NCI-H748 (cell line): ENCODE measurements around the gene TASP1.
"Not testable (repeated sequence)": the region's sequence is repeated elsewhere in the genome, so short reads cannot be mapped to it uniquely, and the experiment has no call there.

Experiments used
- DNase-seq: peaks from one replicate; lab custom pipeline; 2025; ENCODE audit not compliant: unreplicated experiment; lab: John Stamatoyannopoulos, UW

The TASP1 gene

DNA sequence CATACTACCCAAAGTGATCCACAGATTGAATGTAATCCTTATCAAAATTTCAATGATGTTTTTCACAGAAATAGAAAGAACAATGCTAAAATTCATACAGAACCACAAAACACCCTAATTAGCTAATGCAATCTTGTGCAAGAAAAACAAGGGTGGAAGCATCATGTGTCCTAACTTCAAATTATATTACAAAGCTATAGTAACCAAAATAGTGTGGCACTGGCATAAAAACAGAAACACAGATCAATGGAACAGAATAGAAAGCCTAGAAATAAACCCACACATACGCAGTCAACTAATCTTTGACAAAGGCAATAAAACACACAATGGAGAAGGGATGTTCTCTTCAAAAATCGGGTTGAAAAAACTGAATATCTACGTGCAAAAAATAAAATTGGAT lies 131.1 kb downstream of the TASP1 start:
- DNase-seq = no peak

DNA sequence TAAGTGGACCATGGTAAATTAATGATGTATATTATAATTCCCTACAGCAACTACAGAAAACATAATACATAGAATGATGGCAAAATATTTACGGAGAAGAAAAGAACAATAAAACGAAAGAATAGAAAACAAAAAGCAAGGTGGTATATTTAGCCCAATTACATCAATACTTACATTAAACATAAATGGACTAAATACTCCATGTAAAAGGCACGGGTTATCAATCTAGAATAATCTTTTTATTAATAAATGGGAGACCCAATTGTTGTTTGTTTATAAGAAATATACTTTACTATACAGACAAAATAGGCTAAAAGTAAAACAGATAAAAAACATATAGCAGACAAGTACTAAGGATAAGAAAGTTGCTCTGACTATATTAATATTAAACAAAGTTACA lies 137.2 kb downstream of the TASP1 start:
- DNase-seq = no peak

DNA sequence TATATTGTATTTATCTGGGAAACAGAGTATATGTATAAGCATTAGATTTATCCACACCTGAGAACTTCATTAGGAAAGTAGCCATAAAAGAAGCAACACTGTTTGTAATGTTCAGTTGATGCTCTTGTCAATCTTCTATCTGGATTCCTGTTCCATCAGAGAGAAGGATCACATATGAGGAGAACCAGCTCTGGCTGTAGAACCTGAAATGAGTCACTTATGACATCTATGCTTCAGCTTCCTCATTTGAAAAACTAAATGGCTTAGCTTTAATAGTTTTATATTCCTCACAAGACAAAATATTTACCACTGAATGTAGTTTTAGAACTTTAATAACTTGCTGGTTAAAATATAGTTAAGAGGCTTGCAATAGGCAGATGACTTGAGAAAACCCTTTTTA lies 144.7 kb downstream of the TASP1 start:
- no peak for DNase-seq

DNA sequence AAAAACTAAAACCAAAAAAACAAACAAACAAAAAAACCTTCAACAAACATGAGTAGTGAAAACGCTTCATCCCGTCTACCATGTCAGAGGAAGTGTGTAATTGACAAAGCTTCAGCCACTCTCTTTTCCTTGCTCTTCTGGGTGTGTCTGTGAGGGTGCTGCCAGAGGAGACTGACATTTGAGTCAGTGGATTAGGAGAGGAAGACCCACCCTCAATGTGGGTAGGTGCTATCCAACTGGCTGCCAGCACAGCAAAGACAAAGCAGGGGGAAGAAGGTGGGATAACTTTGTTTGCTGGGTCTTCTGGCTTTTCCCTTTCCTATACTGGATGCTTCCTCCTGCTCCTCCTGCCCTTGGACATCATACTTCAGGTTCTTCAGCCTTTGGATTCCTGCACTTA lies 145.6 kb downstream of the TASP1 start:
- no peak for DNase-seq

DNA sequence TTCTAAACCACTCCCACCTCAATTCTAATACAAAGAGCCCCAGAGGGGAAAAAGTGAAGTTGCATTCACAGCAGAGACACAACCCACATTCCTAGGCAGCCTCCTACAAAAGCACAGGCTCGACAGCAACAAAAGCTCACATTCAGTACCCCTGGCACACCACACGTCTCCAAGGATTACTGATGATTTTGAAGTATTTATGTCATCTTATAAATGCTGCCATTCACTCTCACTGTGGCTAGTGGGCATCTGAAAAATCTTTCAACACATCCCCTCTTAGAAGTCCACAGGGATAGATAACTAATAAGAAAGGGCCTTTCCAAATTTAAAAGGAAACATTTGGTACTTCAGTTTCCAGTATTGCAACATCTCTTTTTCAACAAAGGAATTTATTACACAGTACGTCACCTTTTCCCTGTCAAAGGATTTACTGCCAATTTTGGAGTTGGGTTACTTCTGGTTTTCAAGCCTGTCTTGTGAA lies 146.7 kb downstream of the TASP1 start:
- no peak for DNase-seq

DNA sequence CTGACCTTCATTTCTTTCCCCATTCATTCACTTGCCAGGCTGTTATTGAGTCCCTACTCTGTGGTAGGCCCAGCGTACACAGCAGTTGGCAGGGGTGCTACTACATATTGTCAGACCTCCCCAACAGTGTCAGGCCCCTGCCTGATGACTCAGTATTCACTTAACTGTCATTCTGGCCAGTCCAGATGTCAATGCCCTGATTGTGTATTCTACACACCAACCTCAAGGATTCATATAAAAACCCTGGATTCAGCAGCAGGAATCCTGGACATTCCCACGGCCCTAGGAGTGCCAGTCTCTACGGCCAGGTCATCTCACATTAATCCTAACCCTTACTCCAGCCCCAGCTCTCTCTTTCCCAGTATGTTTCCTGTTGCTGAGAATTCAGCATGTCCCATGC lies 151.5 kb downstream of the TASP1 start:
- no peak for DNase-seq

DNA sequence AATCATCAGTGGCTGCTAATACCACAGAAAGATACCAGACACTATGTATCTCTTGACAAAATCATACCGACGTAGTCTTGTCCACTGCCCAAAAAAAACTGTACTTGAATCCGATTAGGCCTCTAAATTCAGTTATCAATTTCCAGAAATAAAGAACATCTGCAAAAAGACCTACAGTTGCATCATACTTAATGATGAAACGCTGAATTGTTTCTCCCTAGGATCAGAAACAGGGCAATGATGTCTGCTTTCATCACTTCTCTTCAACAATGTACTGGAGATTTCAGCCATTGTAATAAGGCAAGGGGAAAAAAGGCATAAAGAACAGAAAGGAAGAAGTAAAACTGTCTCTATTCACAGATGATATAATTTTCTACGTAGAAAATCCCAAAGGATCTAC lies 152.0 kb downstream of the TASP1 start:
- DNase-seq = no peak

DNA sequence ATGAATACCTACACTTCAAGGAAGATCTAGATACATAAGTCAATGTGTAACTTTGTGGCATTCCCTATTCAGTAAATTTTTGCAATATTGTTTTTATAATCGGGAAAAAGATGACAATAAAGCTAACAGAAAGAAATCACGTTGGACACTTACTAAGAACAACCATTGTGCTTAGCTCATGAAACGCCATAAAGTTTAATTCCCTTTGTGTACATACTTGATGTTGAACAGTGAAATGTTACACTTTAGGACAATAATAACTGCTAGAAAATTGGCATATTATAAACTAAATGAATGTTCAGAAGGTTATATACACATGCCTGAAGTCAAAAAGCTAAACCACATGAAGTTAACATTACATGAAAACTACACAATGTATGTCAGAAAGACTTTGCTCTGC lies 153.2 kb downstream of the TASP1 start:
- no peak for DNase-seq

DNA sequence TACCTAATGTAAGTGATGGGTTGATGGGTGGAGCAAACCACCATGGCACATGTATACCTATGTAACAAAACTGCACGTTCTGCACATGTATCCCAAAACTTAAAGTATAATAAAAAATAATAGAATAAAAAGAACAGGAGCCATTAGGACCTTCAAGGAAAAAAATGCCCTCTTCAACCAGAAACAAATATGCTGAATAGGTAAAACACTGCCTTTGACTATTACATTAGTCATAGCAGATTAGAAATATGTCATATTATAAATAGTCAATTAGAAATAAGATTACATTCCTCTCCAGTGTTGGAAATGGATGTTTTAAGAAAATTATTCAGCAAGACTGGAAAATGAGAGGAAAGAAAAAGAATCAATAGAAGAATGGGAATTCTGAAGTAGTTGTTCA lies 153.7 kb downstream of the TASP1 start:
- DNase-seq = not testable (repeated sequence)

DNA sequence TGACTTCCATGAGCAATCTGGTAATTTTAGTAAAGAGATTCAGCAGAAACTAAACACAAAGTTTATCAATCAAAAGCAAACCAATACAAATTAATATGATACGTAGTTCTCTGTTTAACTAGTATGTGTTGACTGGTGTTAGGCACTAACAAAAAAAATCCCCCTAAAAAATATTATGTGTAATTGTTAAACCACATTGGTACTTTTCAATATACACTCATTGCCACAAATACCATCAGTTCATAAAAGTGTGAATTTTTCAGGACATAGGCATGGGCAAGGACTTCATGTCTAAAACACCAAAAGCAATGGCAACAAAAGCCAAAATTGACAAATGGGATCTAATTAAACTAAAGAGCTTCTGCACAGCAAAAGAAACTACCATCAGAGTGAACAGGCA lies 155.3 kb downstream of the TASP1 start:
- not testable (repeated sequence) for DNase-seq

DNA sequence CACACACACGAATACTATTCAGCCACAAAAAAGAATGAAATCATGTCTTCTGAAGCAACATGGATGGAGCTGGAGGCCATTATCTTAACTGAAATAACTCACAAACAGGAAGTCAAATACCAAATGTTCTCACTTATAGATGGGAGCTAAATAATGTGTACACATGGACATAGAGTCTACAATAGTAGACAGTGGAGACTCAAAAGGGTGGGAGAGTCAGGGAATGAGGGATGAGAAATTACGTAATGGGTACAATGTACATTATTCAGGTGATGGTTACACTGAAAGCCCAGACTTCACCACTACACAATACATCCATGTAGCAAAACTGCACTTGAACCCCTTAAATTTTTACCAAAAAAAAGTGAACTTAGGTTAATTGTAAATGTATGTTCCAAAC lies 160.4 kb downstream of the TASP1 start:
- DNase-seq = no peak

DNA sequence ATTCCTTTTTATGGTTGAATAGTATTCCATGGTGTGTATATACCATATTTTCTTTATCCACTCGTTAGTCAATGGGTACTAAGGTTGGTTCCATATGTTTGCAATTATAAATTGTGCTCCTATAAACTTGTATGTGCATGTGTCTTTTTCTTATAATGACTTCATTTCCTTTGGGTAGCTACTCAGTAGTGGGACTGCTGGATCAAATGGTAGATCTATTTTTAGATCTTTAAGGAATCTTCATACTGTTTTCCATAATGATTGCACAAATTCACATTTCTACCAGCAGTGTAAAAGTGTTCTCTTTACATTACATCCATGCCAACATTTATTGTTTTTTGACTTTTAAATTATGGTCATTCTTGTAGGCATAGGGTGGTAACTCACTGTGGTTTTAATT lies 164.3 kb downstream of the TASP1 start:
- no peak for DNase-seq

DNA sequence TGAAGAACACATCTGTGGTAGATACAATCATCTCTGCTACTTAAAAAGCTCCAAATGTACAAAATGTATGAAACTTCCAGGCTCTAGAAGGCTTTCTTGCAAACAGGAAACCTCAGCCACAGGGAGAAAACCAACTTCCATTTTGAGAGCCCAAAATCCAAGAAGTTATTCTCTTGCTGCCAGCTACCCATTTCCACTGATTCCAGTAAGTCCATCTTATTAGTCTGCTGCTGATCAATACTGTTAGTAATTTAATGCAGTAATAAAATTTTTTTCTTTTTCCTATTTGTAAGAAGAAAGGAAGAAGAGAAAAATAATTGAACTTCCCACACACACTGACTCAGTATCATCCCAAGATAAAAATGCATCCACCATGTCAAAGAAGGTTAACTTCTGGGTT lies 169.5 kb downstream of the TASP1 start:
- DNase-seq = no peak

DNA sequence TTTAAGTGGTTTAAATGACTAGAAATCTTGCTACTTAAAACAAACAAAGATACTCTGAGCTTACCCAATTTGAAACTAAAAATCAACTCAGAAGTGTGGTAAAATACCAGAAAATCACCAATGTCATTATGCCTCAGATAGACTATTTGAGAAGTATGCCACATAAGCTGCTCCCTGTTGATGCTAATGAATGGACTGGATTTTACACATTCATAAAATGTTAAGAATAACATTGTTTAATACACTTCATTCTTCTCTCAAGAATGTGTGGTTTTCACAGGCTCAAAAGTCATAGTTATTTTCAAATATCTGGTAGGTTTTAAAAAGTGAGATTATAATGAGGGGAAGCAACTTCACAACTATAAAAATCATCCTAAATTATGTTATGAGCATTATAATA lies 170.6 kb downstream of the TASP1 start:
- DNase-seq = no peak

DNA sequence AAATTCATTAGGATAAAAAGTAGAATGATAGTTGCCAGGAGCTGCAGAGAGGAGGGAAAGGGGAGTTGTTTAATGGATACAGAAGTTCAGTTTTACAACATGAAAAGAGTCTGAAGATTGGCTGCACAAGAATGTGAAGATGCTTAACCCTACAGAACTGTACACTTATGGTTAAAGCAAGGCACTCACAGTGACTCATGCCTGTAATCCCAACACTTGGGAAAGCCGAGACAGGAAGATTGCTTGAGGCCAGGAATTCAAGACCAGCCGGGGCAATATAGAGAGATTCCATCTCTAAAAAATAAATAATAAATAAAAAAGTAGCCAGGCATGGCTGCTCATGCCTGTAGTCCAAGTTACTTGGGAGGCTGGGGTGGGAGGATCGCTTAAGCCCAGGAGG lies 174.0 kb downstream of the TASP1 start:
- no peak for DNase-seq

DNA sequence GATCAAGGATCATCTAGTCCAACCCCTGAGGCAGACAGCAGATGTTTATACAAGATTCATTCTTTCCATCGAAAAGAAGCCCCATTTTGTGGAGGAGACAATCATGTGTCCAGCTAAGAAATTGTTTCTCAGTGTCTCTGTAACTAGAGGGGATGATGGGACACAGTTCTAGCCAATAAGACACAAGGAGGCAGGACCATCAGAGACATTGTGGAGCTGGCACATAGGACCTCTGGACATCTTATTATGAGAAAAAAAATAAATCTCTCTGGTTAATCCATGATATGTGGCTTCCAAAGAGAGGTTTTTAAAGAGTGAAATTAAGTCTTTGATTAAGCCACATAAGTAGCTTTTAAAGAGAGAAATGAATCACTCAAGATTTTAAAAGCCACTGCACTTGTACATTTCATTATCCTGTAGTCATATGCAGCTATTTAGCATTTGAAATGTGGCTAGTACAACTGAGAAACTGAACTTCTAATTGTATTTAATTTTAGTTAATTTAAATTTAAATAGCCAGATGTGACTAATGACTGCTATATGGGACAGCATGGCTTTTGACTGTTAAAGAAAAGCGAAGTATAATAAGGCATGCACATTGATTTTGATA lies 176.8 kb downstream of the TASP1 start:
- no peak for DNase-seq

DNA sequence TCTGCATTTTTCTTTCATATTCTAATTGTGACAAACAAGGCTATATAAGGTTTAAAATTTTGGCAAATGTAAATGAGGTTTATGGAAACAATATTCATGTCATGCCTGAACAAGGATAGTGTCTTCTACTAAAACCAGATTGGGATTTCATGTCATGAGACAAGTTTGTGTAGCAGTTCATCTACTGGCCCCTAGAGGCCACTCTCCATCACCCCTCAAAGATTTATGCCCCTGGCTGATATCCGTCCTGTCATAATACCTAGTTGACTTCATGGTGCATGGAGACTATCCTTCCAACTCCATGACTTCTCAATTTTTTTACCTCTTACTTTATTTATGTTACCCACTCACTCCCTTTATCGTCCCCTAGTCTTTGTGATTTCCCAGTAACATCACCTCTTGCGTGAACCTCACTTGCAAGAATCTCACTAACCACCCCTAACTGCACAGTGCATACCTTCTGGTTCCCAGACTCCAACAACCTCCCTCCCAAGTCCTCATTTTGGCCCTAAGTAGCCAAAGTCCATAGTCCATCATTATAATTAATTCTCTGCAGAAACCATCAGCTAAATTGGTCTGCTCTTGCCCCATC lies 179.8 kb downstream of the TASP1 start:
- peak; percentile 65 for DNase-seq

DNA sequence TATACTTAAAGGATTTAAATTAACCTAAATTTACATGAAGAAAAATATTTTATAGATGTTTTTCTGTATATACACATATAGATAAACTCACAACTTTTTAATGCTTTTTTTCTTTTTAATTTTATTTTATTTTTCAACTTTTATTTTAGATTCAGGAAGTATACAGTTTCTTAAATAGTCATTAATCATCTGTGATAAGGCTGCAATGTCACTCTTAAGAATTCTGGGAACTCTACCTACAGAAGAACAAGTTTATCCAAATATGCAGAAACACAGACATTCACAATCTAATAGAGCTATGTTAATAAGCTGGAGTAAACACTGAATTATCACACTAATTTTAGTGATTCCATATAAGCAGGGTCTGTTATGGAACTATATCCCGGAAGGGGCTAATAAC lies 181.2 kb downstream of the TASP1 start:
- no peak for DNase-seq

DNA sequence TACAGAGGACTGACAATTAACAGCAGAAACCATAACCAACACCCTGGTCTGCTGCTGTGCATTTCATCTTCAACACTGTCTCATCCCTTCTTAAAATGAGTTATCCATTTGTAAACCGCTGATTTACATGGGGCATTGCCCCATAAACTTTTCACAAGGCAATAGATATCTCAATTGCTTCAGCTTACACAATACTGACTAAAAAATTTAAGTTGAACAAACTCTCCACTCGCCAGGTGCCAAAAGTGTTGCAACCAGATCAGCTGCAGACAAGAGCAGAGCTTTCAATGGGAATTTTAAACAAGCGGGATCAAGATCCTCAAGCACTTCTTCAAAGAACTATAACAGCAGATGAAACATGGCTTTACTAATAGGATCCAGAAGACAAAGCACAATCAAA lies 183.0 kb downstream of the TASP1 start:
- no peak for DNase-seq

DNA sequence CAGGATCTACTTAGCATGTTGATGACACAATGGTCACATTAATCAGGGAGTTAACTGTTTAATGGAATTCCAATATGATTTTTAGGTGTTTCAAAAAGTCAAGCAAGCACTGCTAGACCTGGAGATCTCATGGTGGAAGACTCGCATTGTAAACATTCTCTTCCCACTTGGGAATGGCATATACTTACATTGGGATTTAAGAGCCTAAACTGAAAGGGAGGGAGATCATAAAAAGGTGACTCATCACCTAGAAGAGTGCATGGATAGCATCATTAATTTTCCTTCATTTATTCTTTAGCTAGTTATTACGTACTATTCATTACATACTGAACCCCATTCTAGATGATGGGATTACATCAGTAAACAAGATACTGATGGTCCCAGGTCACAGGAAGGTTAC lies 185.4 kb downstream of the TASP1 start:
- no peak for DNase-seq

DNA sequence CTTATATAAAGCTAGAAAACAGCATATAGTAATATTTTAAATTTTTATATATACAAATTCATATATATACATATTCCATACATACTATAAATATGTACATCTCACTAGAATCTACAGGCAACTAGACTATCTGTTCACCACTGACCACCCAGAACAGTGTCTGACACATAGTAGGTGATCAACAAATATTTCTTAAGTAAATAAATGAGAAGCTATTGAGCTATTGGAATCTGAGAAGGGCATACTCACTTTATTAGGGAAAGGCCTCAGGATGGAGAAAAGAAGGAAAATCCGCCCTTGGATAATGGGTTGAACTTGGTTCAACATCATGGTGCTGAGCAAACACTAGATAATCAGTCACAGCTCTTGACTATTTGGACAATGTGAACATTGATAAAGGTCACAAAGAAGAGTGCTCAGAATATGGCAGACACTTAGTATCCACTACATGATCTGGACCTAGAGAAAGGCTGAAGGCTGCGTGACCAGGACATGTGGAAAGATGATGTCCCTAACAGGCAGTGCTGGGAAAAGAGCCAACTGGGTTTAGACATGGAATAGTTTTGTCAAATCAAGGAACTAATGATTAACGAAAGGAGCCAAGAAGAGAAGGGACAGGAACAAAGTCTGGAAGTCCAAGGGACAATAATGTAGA lies 186.1 kb downstream of the TASP1 start:
- DNase-seq = no peak

DNA sequence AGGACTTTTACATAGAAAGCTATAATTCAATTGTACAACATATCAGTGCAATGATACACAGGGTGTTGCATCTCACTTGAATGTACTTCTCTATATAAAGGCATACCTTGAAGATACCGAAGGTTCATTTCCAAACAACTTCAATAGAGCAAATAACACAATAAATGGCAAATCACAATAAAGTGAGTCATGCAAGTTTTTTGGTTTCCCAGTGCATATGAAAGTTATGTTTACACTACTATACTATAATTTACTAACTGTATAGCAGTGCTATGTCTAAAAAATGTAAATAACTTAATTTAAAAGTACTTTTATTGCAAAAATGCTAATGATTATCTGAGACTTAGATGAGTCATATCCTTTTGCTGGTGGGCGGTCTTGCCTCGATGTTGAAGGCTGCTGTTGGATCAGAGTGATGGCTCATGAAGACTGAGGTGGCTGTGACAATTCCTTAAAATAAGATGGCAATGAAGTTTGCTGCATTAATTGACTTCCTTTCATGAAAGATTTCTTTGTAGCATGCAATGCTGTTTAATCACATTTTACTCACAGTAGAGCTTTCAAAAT lies 188.8 kb downstream of the TASP1 start:
- no peak for DNase-seq
